ENCODE results near the gene LACC1.

Gene LACC1

DNA sequence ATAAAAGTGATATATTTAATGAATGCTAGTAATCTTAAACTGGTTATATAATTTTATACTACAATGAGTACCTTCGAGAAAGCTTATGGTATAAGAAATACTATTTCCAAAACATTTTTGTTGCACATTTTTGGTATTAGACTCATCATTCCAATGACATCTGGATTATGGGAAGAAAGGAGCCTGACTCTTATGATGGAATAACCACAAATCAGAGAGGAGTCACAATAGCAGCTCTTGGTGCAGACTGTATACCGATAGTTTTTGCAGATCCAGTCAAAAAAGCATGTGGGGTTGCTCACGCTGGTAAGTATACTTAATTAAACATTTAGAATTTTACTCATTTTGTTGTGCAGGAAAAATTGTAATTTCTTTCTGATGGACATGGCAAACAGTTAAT, 3.9 kb downstream of the LACC1 start:
- no peak for DNase-seq (ENCODE audit: low read depth, low spot score)

DNA sequence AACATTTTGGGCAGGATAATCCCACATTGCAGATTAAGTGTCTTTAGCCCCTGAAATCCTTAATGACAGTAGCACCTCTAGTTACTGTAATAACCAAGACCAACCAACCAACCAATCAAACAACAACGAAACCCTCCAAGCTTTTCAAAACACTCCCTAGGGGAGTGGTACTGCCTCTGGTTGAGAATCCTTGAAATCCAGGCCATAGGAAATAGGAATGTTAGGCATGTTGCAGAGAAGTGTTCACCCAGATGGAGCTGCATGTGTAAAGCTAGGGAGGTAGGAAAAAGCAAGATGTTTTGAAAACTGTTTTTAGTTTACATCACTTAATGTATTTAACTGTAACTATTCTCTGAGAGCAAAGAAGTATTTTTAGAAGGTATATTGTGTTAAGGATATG, 4.5 kb downstream of the LACC1 start:
- DNase-seq (ENCODE audit: low read depth, low spot score) = no peak

DNA sequence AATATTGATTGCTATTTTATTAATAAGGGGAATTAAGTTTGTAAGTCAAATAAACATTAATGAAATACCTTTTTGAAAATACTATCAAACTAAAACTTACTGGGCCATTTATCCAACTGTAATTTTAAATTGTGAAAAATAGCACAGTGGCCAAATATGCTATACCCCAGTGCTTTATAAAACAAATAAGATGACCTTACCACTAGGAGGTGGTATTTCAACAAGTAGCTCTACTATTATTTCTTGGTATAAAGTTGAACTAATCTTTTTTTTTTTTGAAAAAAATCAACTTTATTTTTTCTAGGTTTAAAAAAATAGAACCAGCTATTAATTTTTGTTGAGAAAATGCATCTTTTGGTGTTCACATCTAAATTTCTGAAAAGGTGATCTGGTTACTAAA, 14.7 kb downstream of the LACC1 start:
- no peak for DNase-seq (ENCODE audit: low read depth, low spot score)

DNA sequence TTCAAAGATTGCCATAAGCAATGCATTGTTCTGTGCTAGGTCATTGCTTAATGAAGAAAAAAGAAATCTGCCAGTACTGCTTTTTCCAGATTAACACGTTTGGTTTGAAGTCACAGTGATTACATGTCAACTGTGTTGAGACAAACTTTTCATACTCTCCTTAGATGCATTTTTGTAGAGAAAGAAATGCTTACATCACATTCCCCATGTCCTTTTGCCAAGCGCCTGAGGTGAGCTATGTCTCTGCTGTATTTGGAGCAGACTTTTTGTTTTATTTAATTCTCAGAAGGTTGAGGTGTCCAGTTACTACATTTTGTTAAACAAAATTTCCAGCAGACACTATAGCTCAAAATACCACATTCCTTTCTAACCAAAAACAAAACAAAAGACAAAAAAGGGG, 16.2 kb downstream of the LACC1 start:
- DNase-seq (ENCODE audit: low read depth, low spot score) = no peak

GRCh38 chr13:43905435-43906031, 25.8 kb downstream of the LACC1 start:
- DNase-seq (ENCODE audit: low read depth, low spot score) = peak; percentile 30

- DNase-seq (ENCODE audit: low read depth, low spot score) = peak; percentile 29
Observed at GRCh38 chr13:43908156-43909126, 28.7 kb downstream of the LACC1 start.

DNA sequence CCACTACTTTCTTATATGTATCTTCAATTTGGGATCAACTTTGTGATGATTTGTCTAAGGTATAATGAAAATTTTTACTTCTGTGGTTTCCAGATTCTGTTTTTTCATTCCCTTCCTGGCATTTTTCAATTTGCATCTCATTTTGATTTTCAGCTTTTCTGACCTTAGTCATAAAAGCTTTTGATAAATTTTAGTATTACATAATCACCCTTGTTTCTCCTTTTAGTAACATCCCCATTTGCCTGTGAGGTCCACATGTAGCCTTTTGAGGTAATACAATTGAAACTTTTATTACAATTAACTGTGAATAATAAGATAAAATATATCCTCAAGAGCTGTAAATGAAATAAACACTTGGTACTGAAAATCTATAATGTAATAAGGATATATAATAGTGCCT, 31.2 kb downstream of the LACC1 start:
- no peak for DNase-seq (ENCODE audit: low read depth, low spot score)

- DNase-seq (ENCODE audit: low read depth, low spot score) = no peak
Observed at GRCh38 chr13:43911278-43911677, 31.6 kb downstream of the LACC1 start.

DNA sequence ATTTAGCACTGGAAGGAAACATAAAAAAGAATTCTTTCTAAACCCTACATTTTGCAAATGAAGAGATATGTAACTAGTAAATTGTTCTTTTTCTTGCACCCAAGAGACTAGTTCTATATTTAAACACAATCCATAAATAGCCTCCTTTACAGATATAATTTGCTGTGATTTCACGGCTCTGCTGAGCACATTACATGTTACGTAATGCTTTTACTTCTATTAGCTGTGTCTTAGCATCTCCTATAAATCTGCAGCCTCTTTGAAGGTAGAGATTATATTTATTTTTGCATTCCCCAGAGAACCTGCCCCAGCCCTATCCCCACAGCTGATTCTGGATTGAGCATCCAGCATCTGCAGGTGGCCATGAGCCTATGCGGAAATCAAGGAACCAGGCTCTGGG, 32.2 kb downstream of the LACC1 start:
- no peak for DNase-seq (ENCODE audit: low read depth, low spot score)

DNA sequence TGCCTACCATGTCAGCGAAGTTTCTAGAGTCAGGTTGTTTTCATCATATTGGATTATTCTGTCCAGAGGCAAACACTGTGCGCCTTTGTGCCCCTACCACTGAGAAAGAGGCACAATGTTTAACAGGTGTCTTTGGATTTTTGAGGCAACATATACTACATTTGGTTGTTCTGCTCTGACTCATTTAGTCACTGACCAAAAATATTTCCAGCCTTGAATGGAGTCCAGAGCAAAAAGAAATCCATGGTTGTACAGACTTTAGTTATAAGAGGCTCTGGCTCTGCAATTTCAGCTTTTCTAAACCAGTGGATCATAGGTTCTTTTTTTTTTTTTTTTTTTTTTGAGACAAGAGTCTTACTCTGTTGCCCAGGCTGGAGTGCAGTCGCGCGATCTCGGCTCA, 35.7 kb downstream of the LACC1 start:
- no peak for DNase-seq (ENCODE audit: low read depth, low spot score)

DNA sequence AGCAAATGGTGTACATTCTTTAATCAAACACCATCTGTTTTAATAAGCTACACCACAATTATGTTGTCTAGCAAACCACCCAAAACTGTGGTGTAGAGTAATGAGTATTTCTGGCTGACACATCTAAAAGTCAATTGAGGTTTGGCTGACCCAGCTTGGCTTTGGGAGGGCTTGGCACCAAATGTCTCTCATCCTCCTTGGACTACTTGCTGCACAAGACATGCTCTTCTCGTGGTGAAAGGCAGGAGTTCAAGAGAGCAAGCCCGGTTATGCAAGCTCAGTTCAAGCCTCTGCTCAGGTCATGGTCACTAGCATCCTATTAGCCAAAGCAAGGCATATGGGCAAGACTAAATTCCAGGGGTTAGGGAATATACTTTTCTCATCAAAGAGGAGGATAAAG, 37.1 kb downstream of the LACC1 start:
- no peak for DNase-seq (ENCODE audit: low read depth, low spot score)

DNA sequence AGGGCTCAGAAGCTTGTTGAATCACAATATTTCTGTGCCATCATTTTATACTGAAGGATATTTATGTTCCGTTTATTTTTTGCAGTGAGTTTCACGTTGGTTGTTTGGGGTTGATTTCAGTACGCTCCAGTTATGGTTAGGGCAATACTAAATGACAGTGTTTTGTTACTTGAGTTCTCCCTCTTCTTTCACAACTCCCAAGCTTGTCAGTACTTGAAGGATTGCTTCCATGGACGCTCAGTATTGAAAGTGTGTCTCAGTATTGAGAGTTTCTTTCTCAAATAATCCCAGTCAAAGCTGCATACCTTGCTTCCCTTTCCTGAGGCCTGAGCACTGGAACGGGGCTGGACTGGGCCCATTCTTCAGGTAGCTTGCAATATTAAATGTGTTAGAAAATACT, 38.9 kb downstream of the LACC1 start:
- DNase-seq (ENCODE audit: low read depth, low spot score) = no peak

- no peak for DNase-seq (ENCODE audit: low read depth, low spot score)
Observed at GRCh38 chr13:43920965-43921674, 41.4 kb downstream of the LACC1 start.

DNA sequence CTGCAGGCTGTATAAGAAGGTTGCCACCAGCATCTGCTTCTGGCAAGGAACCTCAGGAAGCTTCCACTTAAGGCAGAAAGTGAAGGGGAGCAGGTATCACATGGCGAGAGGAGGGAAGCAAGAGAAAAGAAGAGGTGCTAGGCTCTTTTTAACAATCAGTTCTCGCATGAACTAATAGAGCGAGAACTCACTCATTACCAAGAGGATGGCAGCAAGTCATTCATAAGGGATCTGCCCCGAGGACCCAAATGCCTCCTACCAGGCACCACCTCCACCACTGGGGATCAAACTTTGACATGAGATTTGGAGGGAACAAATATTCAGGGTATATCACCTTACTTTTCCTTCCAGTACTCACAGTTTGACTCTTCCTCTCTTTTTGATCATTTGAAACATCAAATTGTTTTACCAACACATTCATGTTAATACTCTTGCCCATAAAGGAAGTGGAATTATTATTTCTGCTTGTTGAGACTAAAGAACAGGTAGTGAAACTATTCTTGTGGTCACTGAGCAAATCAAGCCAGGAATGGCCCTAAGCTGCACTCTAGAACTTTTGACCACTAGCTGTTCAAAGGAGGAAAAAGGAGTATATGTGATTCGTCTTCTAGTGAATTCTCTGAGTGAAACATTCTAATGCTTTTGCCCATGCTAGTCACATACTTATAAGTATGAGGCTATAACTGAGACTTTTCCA, 45.0 kb downstream of the LACC1 start:
- no peak for DNase-seq (ENCODE audit: low read depth, low spot score)

DNA sequence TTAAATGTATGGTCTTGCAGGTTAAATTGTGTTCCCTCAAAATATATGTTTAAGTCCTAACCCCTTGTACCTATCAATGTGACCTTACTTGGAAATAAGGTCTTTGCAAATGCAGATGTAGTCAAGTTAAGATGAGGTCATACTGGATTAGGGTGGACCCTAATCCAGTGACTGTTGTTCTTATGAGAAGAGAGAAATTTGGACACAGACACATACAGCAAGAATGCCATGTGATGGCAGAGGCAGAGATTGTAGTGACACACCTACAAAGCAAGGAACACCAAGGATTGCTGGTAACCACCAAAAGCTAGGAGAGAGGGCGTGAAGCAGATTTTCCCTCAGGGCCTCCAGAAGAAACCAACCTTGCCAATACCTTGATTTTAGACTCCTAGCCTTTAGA, 50.2 kb downstream of the LACC1 start:
- DNase-seq (ENCODE audit: low read depth, low spot score) = no peak

- no peak for DNase-seq (ENCODE audit: low read depth, low spot score)
Observed at GRCh38 chr13:43933378-43933777, 53.7 kb downstream of the LACC1 start.

DNA sequence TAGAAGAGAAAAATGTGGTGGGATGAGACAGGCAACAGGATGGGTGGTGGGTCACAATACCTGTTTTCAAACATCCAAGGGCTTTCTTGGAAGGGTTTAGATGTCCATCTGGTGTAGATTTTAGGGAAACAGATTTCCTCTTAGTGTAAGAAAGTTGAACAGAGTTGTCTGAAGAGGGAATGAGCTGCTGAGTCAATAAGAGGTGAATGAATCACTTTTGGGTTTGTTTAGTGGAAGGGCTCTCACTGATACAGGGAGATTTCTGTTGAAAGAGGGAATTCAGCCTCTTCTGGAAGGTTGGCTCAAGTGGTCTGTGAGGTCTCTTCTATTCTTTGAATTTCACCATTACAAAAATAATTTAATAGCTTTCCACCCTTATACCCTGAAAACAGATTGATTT, 54.6 kb downstream of the LACC1 start:
- DNase-seq (ENCODE audit: low read depth, low spot score) = no peak

DNA sequence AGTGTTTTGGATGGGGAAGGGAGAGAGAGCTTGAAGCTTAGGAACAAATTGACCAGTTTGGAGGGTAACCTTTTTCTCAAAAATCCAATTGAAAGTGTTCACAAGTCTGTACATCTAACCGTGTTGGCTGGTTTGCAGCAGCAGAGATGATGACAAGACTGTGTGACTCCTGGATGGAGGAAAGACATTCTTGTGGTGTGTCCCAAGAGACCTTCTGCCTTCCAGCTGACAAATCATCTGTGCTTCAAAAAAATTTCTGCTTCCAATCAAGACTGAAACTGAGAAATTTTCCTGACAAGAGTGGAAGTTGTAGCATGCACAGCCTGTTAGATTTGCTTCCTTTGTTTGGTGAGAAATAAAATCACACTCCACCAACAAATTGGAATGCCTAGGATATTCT, 56.2 kb downstream of the LACC1 start:
- no peak for DNase-seq (ENCODE audit: low read depth, low spot score)

- DNase-seq (ENCODE audit: low read depth, low spot score) = no peak
Observed at GRCh38 chr13:43936647-43937046, 56.9 kb downstream of the LACC1 start.

- no peak for DNase-seq (ENCODE audit: low read depth, low spot score)
Observed at GRCh38 chr13:43937839-43938238, 58.1 kb downstream of the LACC1 start.

GRCh38 chr13:43938449-43938848, 58.7 kb downstream of the LACC1 start:
- DNase-seq (ENCODE audit: low read depth, low spot score) = no peak

- DNase-seq (ENCODE audit: low read depth, low spot score) = no peak
Observed at GRCh38 chr13:43939086-43939485, 59.4 kb downstream of the LACC1 start.
